GM12892 (cell line): Measurements from ENCODE around the gene CNIH3.

ENCODE experiments used
- DNase-seq: peaks from one replicate; pipeline ENCODE4 v3.0.0; 2011; ENCODE audit not compliant: insufficient read length
- FAIRE-seq: peaks from 2 replicates; lab custom pipeline; 2011; peaks lifted over from hg19 to GRCh38; lab: Jason Lieb, UNC
- POLR2A ChIP-seq: IDR thresholded peaks from 2 replicates; pipeline ENCODE4 v1.6.1; 2011; ENCODE audit warnings: low read depth, low read length, control low read depth
- POLR2AphosphoS5 ChIP-seq: IDR thresholded peaks from 2 replicates; pipeline ENCODE4 v1.6.1; 2011; ENCODE audit warnings: low read depth, low read length, control low read depth
- TAF1 ChIP-seq: IDR thresholded peaks from 2 replicates; pipeline ENCODE4 v1.6.1; 2011; ENCODE audit warnings: low read depth, mild to moderate bottlenecking, control low read depth, low read length, borderline replicate concordance

CNIH3 gene

DNA sequence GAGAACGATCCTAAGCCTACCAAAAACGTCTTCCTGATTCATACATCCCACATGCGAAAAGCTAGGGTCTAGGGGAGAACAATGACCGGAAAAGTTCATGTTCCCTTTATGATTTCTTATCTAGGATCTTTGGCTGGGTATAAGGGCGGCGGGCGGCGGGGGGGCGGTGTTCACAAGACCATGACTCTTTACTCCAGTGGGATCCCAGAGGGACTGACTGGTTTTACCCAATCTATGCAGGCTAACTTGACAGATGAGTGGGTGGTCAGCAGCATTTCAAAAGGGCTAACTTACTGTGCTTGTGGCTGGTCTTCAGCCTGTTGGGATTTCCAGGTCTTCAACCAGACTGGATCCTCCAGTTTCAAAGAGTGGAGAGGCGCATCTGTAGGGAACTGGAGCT lies 40.3 kb downstream of the CNIH3 start:
- no peak for FAIRE-seq
- TF ChIP-seq POLR2A: no peak
- TF ChIP-seq TAF1: no peak
- no peak for TF ChIP-seq POLR2AphosphoS5
- no peak for DNase-seq

GRCh38 chr1:224660074-224660473 lies 44.0 kb downstream of the CNIH3 start:
- TF ChIP-seq POLR2A (no peak), TAF1 (no peak), POLR2AphosphoS5 (no peak)
- FAIRE-seq: no peak
- DNase-seq: no peak

DNA sequence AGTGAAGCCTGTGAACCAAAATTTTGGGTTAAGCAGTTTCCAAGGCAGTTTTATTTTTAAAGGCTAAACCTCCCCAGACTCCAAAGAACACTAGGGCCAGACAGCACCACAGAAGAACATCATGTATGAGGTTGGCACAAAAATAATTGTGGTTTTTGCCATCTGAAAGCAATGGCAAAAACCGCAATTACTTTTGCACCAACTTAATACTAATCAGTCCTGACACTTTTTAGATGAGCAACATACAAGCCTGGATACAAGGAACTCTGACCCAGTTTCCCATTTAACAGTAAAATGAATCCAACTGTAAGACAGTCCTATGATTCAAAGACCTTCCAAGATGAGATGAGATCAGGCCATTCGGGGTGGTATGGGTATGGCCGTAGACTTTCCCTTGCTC lies 46.8 kb downstream of the CNIH3 start:
- FAIRE-seq (no peak), DNase-seq (no peak)
- no peak for TF ChIP-seq POLR2AphosphoS5
- no peak for TF ChIP-seq POLR2A
- TF ChIP-seq TAF1: no peak

DNA sequence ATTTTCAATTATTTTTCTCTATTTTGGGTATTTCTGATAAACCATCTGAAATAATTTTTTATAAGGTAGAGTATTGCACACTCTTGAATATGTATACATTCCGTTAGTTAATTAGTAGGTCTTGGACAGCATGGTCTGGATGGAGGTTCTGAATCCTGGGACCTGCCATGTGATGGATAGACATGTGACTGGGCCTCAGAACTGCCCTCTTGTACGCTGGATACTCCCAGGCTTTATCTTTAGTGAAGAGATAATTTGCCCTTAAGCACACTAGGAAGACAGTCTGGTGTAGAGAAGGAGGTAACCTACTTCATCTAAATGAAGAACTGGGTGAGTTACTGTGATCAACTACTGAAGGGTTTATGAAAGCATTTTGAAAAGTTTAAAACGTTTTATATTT lies 48.9 kb downstream of the CNIH3 start:
- TF ChIP-seq POLR2A: no peak
- no peak for TF ChIP-seq POLR2AphosphoS5
- no peak for TF ChIP-seq TAF1
- no peak for DNase-seq
- FAIRE-seq: no peak

DNA sequence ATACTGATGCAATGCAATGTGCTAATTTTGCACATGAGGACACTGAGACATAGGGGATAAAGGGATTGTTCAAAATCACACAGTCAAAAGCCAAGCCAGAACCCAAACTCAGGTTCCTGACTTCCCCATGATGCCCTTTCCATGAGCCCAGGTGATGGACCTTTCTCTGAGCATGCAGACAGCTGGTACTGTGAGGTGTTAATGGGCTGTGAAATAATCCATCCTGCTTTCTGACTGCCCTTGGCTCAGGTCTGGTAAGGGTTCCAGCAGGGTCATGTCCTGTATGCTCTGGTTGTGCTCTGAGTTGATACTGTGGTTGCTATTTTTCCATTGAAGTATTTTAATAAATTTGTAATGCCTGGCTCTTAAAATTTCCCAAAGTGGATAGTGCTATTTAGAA lies 50.0 kb downstream of the CNIH3 start:
- no peak for FAIRE-seq
- no peak for DNase-seq
- TF ChIP-seq TAF1 (no peak), POLR2AphosphoS5 (no peak), POLR2A (no peak)

DNA sequence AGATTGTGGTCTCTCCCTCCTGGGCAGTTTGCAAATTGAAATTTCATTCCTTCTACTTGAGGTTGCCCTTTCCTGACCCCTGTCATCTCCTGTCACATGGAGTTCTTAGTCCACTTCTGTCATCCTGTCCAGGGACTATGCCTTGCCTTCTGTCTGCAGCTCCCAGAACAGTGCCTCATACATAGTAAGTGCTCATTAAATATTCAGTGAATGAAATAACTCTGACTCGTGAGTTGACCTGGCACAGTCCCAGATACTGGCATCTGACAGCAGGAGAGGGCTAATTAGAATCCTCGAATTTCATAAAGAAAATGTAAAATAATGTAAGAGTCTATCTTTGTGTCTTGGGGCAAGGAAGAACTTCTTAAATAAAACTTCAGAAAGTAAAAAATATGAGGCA lies 50.8 kb downstream of the CNIH3 start:
- no peak for TF ChIP-seq POLR2AphosphoS5
- no peak for TF ChIP-seq TAF1
- no peak for TF ChIP-seq POLR2A
- FAIRE-seq (no peak), DNase-seq (no peak)

DNA sequence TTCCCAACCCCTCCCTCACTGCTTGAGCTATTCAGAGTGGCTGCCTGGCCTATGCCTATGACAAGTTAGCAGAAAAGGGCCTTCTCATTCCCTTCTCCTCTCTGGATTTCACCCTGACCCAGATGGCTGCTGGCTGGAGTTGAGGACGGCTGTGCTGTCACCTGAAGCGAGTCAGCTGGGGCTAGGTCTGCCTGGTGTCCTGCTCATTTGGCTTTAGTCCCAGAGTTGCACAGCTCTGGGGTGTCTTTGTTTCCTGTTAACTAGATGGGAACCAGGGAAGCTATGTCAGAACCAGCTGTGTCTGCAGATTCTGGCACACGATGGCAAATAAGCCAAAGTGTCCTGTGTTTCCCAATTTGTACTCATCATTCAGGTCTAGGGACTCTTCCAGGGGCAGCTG lies 52.9 kb downstream of the CNIH3 start:
- FAIRE-seq (no peak), DNase-seq (no peak)
- TF ChIP-seq POLR2A (no peak), POLR2AphosphoS5 (no peak), TAF1 (no peak)

GRCh38 chr1:224669403-224669802 lies 53.3 kb downstream of the CNIH3 start:
- FAIRE-seq (no peak), DNase-seq (no peak)
- TF ChIP-seq POLR2A: no peak
- no peak for TF ChIP-seq TAF1
- no peak for TF ChIP-seq POLR2AphosphoS5

- TF ChIP-seq POLR2AphosphoS5 (no peak), TAF1 (no peak), POLR2A (no peak)
- FAIRE-seq: no peak
Observed at GRCh38 chr1:224670506-224670905, 54.4 kb downstream of the CNIH3 start.

GRCh38 chr1:224671076-224671475 lies 55.0 kb downstream of the CNIH3 start:
- DNase-seq: no peak
- TF ChIP-seq TAF1 (no peak), POLR2AphosphoS5 (no peak), POLR2A (no peak)
- no peak for FAIRE-seq

More at GRCh38 chr1:224670506-224670905, 54.4 kb downstream of the CNIH3 start:
- DNase-seq: no peak

- TF ChIP-seq TAF1 (no peak), POLR2A (no peak), POLR2AphosphoS5 (no peak)
- peak; percentile 61 for FAIRE-seq
- no peak for DNase-seq
Observed at GRCh38 chr1:224673141-224673540, 57.0 kb downstream of the CNIH3 start.

DNA sequence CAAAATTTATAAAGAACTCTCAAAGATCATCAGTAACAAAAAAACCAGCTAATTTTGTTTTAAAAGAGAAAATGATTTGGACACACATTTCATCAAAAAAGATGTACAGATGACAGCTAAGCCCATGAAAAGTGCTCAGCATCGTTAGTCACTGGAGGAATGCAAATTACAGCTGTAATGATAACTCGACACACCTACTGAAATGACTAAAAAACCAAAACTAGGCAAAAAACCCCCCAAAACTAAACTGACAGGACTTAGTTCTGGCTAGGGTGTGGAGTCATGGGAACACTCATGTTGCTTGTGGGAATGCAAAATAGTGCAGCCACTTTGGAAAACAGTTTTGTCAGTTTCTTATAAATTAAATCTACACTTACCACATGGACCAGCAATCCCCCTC lies 59.5 kb downstream of the CNIH3 start:
- FAIRE-seq: peak; percentile 51
- TF ChIP-seq TAF1: no peak
- TF ChIP-seq POLR2A: no peak
- TF ChIP-seq POLR2AphosphoS5: no peak
- peak; percentile 9 for DNase-seq

DNA sequence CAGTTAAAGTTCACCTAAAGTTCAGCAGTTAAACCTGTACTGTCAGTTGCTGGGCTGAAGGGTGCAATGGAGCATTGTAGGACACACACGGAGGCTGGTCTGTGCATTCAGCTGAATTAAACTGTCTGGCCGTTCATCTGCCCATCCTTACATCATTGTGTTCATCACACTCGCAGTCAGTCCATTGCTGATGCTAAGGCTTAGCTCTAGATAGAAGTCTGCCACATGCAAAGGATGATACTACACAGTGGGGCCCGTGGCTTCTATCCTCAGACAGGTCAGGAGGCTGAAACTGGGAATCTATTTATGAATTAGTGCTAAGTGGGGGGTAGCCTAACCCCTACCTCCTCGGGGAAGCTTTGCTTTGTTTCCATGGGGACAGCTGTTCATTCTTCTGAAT lies 60.4 kb downstream of the CNIH3 start:
- DNase-seq (no peak), FAIRE-seq (no peak)
- TF ChIP-seq POLR2A: no peak
- no peak for TF ChIP-seq TAF1
- TF ChIP-seq POLR2AphosphoS5: no peak

GRCh38 chr1:224678168-224678567 lies 62.1 kb downstream of the CNIH3 start:
- no peak for DNase-seq
- FAIRE-seq: no peak
- no peak for TF ChIP-seq POLR2A
- TF ChIP-seq POLR2AphosphoS5: no peak
- no peak for TF ChIP-seq TAF1

- TF ChIP-seq TAF1: no peak
- no peak for TF ChIP-seq POLR2AphosphoS5
- no peak for TF ChIP-seq POLR2A
- FAIRE-seq (no peak), DNase-seq (no peak)
Observed at GRCh38 chr1:224679606-224680005, 63.5 kb downstream of the CNIH3 start.
